Measurements from ENCODE around the gene UQCC3. TPM values are rescaled to one million over a fixed set of nuclear protein-coding genes. Genes with fewer than 3 reads are reported as not detected.

Gene UQCC3
- total and polyA plus RNA-seq, 2 of the 13 experiments (the other 11 are each of a cell fraction or from before 2014, with no cell fraction given) = 7.7 to 16.0 TPM

- TF ChIP-seq MIER3 (CRISPR knock-in tag; IDR thresholded peaks at IDR 0.05; ENCODE audit: borderline replicate concordance) = no peak; the same call in 1 of the 2 replicates
- TF ChIP-seq TRIM22 (IDR thresholded peaks at IDR 0.05) = no peak
- peak; percentile 47 for TF ChIP-seq TBX2 (CRISPR knock-in tag; IDR thresholded peaks at IDR 0.05; ENCODE audit: borderline replicate concordance)
- no peak for TF ChIP-seq LBX2 (CRISPR knock-in tag; IDR thresholded peaks at IDR 0.05; ENCODE audit: borderline replicate concordance)
- TF ChIP-seq ZBTB21 (CRISPR knock-in tag; IDR thresholded peaks at IDR 0.05) = no peak
- no peak for TF ChIP-seq ZNF337 (CRISPR knock-in tag; IDR thresholded peaks at IDR 0.05; ENCODE audit: borderline replicate concordance, low read depth)
- TF ChIP-seq KLF6 (CRISPR knock-in tag; IDR thresholded peaks at IDR 0.05) = 0 out of 2 replicates have a peak, but pooled peaks have one; percentile 73
- peak; percentile 17; the same call in 1 of the 2 replicates for TF ChIP-seq ZNF280D (CRISPR knock-in tag; IDR thresholded peaks at IDR 0.05)
- peak; percentile 70 for TF ChIP-seq CCDC6 (CRISPR knock-in tag; IDR thresholded peaks at IDR 0.05)
- no peak for TF ChIP-seq HMG20A (CRISPR knock-in tag; IDR thresholded peaks at IDR 0.05; ENCODE audit: borderline replicate concordance)
- TF ChIP-seq HNRNPH1 (optimal IDR thresholded peaks at IDR 0.05; ENCODE audit: low read depth, low read length) = no peak
- peak; percentile 39; the same call in 1 of the 2 replicates for TF ChIP-seq MAFF (IDR thresholded peaks at IDR 0.05; ENCODE audit: low read depth, low read length)
- TF ChIP-seq, protein P1, sequence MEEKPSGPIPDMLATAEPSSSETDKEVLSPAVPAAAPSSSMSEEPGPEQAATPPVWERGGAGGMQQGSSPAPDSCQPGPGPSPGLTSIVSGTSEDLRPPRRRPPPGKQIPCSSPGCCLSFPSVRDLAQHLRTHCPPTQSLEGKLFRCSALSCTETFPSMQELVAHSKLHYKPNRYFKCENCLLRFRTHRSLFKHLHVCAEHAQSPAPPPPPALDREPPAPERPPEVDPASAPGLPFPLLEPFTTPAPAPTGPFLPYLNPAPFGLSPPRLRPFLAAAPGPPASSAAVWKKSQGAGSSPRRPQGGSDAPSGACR (CRISPR knock-in tag; IDR thresholded peaks at IDR 0.05) = no peak
- 0 out of 2 replicates have a peak, but pooled peaks have one; percentile 56 for TF ChIP-seq HNRNPL (IDR thresholded peaks at IDR 0.05; ENCODE audit: low read depth, low read length)
- TF ChIP-seq, protein P2, sequence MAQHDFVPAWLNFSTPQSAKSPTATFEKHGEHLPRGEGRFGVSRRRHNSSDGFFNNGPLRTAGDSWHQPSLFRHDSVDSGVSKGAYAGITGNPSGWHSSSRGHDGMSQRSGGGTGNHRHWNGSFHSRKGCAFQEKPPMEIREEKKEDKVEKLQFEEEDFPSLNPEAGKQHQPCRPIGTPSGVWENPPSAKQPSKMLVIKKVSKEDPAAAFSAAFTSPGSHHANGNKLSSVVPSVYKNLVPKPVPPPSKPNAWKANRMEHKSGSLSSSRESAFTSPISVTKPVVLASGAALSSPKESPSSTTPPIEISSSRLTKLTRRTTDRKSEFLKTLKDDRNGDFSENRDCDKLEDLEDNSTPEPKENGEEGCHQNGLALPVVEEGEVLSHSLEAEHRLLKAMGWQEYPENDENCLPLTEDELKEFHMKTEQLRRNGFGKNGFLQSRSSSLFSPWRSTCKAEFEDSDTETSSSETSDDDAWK (CRISPR knock-in tag; IDR thresholded peaks at IDR 0.05) = no peak
- TF ChIP-seq ZNF354B (CRISPR knock-in tag; IDR thresholded peaks at IDR 0.05) = peak; percentile 85; the same call in 1 of the 2 replicates
- TF ChIP-seq RXRB (CRISPR knock-in tag; IDR thresholded peaks at IDR 0.05; ENCODE audit: borderline replicate concordance) = 0 out of 2 replicates have a peak, but pooled peaks have one; percentile 44
- no peak for TF ChIP-seq ZBTB3 (CRISPR knock-in tag; IDR thresholded peaks at IDR 0.05; ENCODE audit: borderline replicate concordance, low read depth)
These were observed at the start of gene UQCC3, which contains the start of gene LBHD1 (continued) for GRCh38 chr11:62671608-62672389.
